ENCODE measurements around the gene CNTROB.

The CNTROB gene

DNA sequence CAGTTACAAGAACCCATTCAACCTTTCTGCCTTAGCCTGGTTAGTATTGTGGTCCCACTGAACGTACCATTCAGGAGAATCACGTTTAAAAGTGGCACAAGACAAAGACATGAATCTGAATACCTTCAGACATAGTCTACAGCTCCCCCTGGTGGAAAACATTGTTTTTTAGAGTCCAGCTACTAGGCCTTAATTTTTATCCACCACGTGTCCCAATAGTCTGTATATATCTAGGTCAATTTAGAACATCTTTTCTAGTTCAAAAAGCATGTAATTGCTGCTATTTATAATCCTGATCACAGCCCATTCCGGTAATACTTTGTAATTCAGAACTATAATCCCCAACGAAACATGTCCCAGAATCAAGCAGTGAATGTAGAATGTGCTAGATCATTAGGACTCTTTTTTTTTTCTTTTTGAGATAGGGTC lies 56.8 kb downstream of the CNTROB start:
- DNase-seq, result peak; percentile 26

DNA sequence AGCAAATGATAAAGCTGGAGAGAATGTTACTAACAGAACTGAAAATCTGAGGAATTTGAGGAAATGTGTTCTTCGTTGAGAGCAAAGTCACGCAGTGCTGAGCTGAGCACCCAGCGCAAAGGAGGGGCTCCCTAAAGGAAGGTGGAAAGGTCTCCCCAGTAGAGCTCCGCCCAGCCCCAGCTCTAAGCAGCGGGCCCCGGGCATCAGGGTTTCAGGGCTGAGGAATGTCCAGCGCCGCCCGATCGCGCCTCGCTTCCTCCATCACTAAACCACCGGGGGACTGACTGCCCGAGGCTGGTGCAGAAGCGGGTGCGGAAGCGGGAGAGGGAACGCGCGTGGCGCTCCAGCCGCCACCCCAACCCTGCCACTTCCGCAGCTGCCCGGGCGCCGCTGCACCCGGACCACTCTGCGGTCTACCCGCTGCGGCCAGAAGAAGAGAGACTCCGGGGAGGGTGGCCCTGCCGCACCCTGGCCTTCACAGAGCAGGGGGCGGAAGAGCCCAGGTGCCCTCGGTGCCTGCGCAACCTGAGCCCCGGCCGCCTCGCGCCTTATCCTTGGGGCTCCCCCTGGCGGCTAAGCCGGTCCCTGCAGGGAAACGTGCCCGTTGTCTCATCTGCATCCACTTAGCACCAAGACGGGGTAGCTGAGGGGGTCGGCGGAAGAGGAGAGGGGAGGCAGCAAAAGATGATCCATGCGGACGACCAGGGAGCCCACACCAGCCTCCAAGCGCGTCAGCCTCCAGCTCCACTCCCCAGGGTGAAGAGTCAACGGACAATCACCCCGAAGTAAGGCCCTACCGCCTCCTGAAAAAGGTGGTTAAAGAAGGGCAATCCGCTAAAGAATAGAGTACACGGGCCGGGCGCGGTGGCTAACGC lies 58.0 kb downstream of the CNTROB start:
- DNase-seq, result peak; percentile 84

GRCh38 chr17:7992516-7992915 lies 60.5 kb downstream of the CNTROB start:
- DNase-seq, result no peak

- peak; percentile 53 for DNase-seq
Measured at GRCh38 chr17:7992924-7993323, 60.9 kb downstream of the CNTROB start.

DNA sequence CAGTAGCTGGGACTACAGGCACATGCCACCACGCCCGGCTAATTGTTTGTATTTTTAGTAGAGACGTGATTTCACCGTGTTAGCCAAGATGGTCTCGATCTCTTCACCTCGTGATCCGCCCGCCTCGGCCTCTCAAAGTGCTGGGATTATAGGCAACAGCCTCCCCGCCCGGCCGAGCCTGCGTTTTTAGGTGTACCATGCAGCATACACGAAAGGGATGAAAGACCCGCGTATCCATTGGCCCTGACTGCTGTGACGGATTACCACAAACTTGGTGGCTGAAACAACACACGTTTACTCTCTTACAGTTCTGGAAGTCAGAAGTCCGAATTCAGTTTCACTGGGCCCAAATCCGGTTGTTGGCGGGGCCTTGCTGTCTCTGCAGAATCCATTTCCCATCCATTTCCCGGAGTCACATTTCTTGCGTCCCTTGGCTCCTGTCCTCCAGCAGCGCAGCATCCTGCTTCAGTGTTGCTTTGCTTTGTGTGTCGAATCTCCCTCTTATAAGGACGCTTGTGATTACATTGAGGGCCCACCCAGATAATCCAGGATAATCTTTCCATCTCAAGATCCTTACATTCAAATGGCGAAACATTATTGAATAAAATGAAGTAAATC lies 62.1 kb downstream of the CNTROB start:
- DNase-seq, result no peak

DNA sequence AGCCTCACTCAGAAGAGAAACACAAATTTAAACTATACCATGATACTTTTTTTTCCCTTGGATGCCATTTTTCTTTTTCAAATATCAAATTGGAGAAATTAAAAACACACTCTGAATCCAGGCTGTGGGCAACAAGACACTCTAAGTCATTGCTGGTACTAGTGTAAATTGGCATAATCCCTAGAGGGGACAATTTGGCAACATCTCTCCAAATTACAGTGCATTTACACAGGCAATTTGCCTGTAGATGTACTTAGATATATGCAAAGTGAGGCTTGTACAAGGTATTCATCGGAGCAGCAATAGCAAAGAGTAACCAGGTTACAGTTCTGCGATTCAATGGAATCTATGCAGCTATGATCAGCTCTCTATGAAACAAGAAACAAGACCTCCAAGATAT lies 63.7 kb downstream of the CNTROB start:
- no peak for DNase-seq

GRCh38 chr17:7997186-7997585 lies 65.2 kb downstream of the CNTROB start:
- peak; percentile 28 for DNase-seq

Measured in CD4-positive, alpha-beta T cell treated with Interferon gamma for 1 hour (primary cell).